ENCODE measurements around the gene GIPC3. TPM values are rescaled to one million over a fixed set of nuclear protein-coding genes. Genes with fewer than 3 reads are reported as not detected.

Gene GIPC3
- total and polyA plus RNA-seq, 12 donors, result 0.33 to 5.9 (median 3.2) TPM

DNA sequence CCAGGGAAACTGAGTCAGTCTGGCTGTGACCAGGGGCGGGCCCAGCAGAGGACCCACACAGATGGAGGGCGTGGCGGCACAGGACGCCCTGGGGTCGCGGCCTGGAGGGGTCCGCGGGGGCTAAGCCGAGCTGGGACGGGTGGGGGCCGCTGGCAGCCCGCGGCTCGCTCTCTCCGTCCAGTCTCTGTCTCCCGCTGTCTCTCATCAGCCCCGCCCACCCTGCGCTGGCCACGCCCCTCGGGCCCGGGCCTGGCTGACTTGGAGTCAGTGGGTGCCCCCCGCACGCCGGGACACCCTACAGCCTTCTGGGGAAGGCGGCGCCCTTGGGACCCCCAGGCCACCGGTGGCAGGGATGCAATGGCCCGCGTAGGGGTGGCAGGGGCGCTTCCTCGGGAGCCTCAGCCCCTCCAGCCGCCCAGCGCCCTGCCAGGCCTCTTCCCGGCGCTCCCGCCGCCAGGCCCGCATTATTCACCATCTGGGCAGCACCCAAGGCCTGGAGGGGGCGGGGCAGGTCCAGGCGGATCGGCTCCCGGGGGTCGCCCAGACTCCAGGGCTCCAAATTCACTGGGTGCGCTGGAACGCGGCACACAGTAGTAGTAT is 21.5 kb downstream of the GIPC3 start, which contains the start of gene TBXA2R:
TSS of gene TBXA2R (minus strand) at position 186 of the 600 bp plus-strand sequence. CDS start 6,241 bp downstream, outside the sequence.
- 0 to 2% (median 1%) methylated on average over 4 to 46 of the region's 46 CpGs; no CpG with 5 or more reads in 1 of the 4 donors for WGBS, 4 donors
- TF ChIP-seq POLR2A (IDR thresholded peaks at IDR 0.05), result peak; percentile 38 to 57
- TF ChIP-seq, protein P1, sequence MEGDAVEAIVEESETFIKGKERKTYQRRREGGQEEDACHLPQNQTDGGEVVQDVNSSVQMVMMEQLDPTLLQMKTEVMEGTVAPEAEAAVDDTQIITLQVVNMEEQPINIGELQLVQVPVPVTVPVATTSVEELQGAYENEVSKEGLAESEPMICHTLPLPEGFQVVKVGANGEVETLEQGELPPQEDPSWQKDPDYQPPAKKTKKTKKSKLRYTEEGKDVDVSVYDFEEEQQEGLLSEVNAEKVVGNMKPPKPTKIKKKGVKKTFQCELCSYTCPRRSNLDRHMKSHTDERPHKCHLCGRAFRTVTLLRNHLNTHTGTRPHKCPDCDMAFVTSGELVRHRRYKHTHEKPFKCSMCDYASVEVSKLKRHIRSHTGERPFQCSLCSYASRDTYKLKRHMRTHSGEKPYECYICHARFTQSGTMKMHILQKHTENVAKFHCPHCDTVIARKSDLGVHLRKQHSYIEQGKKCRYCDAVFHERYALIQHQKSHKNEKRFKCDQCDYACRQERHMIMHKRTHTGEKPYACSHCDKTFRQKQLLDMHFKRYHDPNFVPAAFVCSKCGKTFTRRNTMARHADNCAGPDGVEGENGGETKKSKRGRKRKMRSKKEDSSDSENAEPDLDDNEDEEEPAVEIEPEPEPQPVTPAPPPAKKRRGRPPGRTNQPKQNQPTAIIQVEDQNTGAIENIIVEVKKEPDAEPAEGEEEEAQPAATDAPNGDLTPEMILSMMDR (IDR thresholded peaks at IDR 0.05), result no peak
- intact Hi-C loops (cut with DNase I), result no loop called here
- Histone ChIP-seq H3K27ac (peak within 1 kb of the TSS; percentile 52 to 94 (median 78)), H3K4me1 (replicated peaks in 1 of 2) (peaks cover 42 to 57% of the 10 kb centered on the region in 2 donors), H3K36me3 (replicated peaks in 1 of 2) (peaks cover 0 to 5% of the 10 kb centered on the region in 2 donors), H3K27me3 (no peaks in the 10 kb centered on the region), H3K9me3 (replicated peaks in 1 of 3) (no peaks in the 10 kb centered on the region), H3K4me3 (peak within 1 kb of the TSS; percentile 8 to 73 (median 62))
- DNase-seq, result peak; percentile 78 to 90 (median 89)

DNA sequence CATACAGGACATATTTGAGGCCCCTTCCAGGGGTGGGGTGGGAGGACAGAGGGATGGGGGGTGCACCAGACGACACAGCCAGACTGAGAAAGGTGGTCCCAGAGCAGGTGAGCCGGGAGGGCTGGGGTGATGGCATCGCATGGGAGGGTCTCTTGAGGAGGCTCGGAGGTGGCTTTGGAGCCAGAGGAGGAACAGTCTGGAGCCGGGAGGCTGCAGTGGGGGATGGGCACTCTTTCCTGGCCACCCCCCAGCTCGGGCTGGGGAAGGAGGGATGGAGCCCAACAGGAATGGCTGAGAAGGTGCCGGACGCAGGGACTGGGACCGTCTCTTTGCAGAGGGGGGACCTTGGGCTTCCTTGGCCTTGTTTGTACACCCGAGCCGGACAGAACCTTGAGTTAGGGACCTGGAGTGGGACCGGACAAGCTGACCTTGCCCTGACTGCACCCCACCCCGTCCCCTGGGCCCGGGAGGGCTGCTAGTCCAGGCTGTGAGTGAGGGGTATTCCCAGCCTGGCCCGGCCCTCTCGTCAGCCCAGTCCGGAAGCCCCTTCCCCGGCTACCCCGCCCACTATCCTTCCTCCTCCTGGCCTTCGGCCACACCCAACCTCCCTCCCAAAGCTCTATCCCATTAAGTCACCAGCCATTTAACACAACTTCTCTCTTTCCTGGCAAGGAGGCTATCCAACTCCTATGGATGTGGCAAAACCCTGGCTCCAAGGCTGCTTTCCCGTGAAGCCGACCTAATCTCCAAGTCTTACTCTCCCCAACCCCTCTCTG is 22.2 kb downstream of the GIPC3 start:
- DNase-seq, result peak; percentile 49 to 72 (median 64)
- no peaks in the 10 kb centered on the region for H3K9me3 ChIP-seq (replicated peaks in 1 of 3)
- peaks cover 0 to 12% of the 10 kb centered on the region in 2 donors for H3K36me3 ChIP-seq (replicated peaks in 1 of 2)
- intact Hi-C loops (cut with DNase I), result no loop called here
- peaks cover 42 to 57% of the 10 kb centered on the region in 2 donors for H3K4me1 ChIP-seq (replicated peaks in 1 of 2)
- H3K27ac ChIP-seq, result peak overlapping the region; percentile 52 to 94 (median 78)
- H3K4me3 ChIP-seq, result peak overlapping the region in 3 of 4 donors; percentile 8 to 73 (median 62)
- 6 to 16% (median 15%) methylated on average over 12 to 22 of the region's 22 CpGs for WGBS, 4 donors
- H3K27me3 ChIP-seq, result no peaks in the 10 kb centered on the region
- TF ChIP-seq, protein P1 (IDR thresholded peaks at IDR 0.05), result no peak
- no peak for TF ChIP-seq POLR2A (IDR thresholded peaks at IDR 0.05)

DNA sequence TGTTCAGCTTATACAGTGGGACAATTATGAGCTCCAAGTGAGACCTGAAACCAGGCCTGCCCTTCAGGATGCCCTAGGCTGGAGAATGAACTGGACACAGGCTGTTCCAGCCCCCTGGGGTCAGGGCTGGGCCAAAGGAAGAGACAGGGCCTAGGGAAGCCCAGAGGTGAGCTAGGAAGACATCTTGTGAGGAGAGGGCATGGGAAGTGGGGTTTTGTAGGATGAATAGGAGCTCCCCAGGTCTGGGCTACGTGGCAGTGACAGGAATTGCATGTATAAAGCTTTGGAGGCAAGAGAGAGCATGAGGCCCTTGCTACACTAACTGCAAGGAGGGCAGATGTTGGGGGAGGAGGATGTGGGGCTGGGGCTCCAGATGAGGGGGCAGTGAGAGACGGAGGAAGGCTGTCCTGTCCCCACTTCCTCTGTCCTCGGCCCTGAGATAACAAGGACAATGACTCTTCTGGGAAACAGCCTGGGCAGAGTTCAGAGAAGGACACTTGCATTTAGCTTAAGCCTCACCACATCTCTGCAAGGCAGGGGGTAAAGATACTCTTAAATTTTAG is 22.9 kb downstream of the GIPC3 start:
- Histone ChIP-seq H3K36me3 (replicated peaks in 1 of 2) (peaks cover 0 to 14% of the 10 kb centered on the region in 2 donors), H3K9me3 (replicated peaks in 1 of 3) (no peaks in the 10 kb centered on the region), H3K4me1 (replicated peaks in 1 of 2) (peaks cover 37 to 52% of the 10 kb centered on the region in 2 donors), H3K4me3 (peak overlapping the region in 1 of 4 donors; percentile 62), H3K27me3 (no peaks in the 10 kb centered on the region), H3K27ac (peak overlapping the region in 4 of 5 donors; percentile 74 to 94 (median 80))
- TF ChIP-seq, protein P1 (IDR thresholded peaks at IDR 0.05), result no peak
- no peak for TF ChIP-seq POLR2A (IDR thresholded peaks at IDR 0.05)
- intact Hi-C loops (cut with DNase I), result no loop called here
- 18 to 25% (median 25%) methylated on average over 3 of the region's 3 CpGs for WGBS, 4 donors
- DNase-seq, result peak in 2 of 7 donors; percentile 20 to 43

All from adrenal gland (tissue), 12 donors.